NOMO-1 treated with DMSO at 0.1 percent for 48 hours (cell line): ENCODE data around the gene TMEM38B.
"Not testable (repeated sequence)": the region's sequence is repeated elsewhere in the genome, so short reads cannot be mapped to it uniquely, and the experiment has no call there.

Experiments
- DNase-seq: peaks from one replicate; lab custom pipeline; 2025; ENCODE audit not compliant: unreplicated experiment; lab: John Stamatoyannopoulos, UW

The TMEM38B gene

DNA sequence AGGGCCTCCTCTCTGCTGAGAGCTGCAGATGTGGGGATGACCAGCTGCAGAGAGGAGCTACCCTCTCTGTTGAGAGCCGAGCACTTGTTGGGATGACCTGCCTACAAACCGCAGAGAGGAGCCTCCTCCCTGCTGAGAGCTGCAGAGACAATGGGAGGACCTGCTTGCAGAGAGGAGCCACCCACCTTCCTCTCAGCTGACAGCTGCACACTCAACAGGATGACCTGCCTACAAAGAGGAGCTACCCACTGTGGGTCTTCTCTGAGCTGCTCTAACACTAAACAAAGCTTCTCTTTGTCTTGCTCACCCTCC lies 19.6 kb downstream of the TMEM38B start:
- no peak for DNase-seq

DNA sequence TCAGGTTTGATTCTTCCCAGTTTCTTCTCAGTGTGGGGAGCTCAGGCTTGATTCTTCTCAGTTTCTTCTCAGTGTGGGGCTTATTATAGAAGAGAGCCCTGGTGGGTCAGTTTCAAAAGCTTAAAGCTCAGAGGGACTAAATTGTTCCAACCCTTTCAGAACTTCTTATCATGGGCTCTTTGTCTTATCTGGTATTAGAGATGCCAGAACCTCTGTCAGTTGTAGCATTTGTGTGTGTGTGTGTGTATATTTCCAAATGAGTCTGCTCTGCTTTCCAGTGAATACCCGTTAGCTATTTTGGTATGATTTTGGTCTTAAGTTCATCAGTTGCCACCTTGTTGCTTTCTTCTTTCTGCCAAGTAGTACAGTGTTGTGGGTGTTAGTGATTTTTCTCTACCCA lies 21.8 kb downstream of the TMEM38B start:
- DNase-seq, result no peak

DNA sequence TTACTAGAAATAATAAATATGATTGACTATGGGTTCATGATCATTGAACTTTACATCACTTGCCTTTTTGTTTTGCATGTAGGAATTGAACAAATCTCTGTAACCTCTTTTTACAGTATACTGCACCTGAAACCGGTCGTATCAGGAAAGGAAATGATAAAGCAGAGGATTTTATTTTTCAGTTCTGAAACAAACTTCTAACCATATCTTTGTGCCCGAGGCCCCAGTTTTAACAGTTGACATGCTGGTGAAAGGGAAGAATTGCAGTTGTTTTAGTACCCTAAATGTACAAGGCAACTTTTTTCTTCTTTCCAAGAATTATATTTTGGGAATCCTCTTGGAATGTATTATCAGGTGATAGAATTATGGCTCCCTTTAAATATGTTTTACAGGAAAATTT lies 27.8 kb downstream of the TMEM38B start:
- DNase-seq, result no peak

DNA sequence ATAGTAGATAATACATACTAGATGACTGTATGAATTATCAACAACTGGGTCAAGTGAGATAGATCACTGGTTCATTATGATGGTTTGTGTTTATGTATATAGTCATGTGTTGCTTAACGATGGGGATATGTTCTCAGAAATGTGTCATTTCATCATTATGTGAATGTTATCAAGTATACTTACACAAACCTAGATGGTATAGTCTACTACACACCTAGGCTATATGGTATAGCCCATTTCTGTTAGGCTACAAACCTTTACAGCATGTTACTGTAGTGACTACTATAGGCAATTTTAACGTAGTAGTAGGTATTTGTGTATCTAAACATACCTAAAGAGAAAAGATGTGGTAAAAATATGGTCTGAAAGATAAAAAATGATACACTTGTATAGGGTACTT lies 31.0 kb downstream of the TMEM38B start:
- no peak for DNase-seq

DNA sequence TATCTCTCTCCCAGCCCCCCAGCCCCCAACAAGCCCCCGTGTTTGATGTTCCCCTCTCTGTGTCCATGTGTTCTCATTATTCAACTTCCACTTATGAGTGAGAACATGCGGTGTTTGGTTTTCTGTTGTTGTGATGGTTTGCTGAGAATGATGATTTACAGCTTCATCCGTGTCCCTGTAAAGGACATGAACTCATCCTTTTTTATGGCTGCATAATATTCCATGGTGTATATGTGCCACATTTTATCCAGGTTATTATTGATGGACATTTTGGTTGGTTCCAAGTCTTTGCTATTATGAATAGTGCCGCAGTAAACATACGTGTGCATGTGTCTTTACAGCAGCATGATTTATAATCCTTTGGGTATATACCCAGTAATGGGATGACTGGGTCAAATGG lies 33.9 kb downstream of the TMEM38B start:
- not testable (repeated sequence) for DNase-seq

DNA sequence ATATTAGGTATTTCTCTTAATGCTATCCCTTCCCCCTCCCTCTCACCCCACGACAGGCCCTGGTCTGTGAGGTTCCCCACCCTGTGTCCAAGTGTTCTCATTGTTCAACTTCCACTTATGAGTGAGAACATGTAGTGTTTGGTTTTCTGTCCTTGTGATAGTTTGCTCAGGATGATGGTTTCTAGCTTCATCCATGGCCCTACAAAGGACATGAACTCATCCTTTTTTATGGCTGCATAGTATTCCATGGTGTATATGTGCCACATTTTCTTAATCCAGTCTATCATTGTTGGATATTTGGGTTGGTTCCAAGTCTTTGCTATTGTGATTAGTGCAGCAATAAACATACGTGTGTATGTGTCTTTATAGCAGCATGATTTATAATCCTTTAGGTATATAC lies 37.1 kb downstream of the TMEM38B start:
- not testable (repeated sequence) for DNase-seq

DNA sequence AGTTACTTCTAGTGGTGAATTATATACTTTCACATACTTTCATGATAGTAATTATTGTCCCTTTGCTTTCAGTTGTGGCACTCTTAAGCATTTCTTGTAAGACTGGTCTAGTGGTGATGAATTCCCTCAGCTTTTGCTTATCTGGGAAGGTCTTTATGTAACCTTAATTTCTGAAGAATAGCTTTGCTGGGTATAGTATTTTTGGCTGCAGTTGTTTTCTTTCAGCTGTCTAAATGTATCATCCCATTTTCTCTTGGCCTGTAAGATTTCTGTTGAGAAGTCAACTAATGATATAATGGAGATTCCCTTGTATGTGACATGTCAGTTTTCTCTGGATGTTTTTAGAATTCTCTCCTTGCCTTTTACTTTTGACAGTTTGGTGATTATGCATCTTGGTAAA lies 41.0 kb downstream of the TMEM38B start:
- no peak for DNase-seq

DNA sequence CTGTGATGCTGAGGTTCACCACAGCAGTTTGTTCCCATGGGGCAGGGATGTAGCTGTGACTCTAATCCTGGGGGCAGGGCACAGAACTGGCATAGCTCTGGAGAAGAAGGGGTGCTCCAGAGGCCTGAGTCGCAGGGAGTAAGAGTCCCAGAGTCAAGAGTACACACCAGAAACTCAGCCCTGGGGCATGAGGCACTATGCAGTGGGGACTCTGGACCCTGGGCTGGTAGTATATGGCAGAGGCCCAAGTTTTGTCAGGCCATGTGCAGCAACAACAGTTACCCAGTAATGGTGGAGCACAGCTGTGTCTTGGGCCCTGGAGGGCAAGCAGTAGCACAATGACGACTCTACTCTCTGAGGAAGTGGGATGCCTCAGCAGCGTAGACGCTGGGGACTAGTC lies 42.9 kb downstream of the TMEM38B start:
- no peak for DNase-seq

DNA sequence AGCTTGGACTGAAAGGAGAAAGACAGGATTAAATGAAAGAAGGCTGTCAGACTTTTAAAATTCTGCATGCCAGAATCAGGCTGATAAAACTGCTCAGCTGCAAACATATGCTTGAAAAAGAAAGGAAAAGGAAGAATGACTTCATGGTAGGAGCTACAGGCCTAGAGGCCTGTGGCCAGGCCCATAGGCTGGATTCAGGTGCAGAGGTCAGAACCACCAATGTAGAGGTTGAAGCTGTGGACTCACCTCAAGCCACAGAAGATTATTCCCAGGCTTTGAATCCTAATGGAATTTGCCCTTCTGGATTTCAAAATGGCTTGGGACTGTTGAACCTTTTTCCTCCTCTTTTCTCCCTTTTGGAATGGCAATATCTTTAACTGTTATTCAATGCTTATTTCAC lies 47.7 kb downstream of the TMEM38B start:
- DNase-seq, result no peak

DNA sequence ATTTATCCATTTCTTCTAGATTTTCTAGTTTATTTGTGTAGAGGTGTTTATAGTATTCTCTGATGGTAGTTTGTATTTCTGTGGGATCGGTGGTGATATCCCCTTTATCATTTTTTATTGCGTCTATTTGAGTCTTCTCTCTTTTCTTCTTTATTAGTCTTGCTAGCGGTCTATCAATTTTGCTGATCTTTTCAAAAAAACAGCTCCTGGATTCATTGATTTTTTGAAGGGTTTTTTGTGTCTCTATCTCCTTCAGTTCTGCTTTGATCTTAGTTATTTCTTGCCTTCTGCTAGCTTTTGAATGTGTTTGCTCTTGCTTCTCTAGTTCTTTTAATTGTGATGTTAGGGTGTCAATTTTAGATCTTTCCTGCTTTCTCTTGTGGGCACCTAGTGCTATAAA lies 53.0 kb downstream of the TMEM38B start:
- DNase-seq, result not testable (repeated sequence)

DNA sequence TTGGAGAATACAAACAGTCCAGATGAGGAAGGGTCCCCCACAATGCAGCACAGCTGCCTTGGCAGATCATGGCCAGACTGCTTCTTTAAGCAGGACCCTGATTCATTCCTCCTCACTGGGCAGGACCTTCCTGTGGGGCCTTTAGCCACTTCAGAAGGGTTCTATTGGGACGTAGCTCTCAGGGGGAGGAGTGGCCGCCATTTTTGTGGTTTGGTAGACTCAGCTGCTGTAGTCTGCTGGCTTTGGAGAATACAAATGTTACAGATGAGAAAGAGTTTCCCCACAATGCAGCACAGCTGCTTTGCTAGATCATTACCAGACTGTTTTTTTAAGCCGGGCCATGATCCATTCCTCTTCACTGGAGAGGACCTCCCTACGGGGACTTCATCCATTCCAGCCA lies 57.4 kb downstream of the TMEM38B start:
- no peak for DNase-seq

DNA sequence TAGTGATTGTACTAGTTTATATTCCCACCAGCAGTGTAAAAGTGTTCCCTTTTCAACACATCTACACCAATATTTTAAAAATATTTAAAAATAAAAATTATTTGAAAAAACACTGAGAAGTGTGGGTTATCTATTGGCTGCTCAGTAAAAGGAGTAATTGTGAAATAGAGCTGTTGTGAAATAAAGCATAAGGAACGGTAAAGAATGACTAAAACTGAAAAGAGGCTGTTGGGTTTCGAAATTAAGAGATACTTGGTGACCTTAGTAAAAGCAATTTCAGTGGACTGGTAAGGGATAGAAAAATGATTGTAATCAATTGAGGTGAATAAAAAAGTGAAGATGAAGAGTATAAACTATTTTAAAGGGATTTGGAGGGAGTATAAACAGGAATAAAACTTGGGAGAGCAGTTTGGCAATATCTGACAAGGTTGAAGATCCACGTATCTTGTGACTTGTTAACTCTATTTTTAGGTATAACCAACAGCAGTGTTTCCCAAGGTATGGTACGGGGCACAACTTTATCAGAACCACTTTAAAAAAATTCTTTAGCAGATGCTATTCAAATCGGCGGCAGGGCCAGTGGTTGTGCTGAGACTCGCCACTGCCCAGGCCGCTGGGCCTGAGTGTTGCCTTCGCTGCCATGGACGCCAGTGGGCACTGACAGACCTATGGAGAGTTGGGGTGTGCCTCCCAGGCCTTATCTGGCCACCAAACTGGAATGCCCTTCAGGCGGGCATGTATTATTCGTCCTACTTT lies 63.3 kb downstream of the TMEM38B start:
- peak; percentile 77 for DNase-seq

DNA sequence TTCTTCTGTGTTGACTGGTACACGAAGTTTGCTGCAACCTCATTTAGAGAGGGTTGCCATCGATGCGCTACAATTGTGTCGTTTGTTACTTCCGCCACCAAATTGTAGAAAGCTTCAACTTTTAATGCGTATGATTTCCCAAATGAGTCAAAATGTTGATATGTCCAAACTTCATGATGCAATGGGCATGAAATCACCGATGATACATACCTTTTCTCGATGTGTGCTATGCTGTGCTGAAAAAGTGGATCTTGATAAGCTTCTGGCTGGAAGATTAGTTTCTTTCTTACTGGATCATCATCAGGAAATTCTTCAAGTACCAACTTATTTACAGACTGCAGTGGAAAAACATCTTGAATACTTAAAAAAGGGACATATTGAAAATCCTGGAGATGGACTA lies 65.7 kb downstream of the TMEM38B start:
- no peak for DNase-seq

DNA sequence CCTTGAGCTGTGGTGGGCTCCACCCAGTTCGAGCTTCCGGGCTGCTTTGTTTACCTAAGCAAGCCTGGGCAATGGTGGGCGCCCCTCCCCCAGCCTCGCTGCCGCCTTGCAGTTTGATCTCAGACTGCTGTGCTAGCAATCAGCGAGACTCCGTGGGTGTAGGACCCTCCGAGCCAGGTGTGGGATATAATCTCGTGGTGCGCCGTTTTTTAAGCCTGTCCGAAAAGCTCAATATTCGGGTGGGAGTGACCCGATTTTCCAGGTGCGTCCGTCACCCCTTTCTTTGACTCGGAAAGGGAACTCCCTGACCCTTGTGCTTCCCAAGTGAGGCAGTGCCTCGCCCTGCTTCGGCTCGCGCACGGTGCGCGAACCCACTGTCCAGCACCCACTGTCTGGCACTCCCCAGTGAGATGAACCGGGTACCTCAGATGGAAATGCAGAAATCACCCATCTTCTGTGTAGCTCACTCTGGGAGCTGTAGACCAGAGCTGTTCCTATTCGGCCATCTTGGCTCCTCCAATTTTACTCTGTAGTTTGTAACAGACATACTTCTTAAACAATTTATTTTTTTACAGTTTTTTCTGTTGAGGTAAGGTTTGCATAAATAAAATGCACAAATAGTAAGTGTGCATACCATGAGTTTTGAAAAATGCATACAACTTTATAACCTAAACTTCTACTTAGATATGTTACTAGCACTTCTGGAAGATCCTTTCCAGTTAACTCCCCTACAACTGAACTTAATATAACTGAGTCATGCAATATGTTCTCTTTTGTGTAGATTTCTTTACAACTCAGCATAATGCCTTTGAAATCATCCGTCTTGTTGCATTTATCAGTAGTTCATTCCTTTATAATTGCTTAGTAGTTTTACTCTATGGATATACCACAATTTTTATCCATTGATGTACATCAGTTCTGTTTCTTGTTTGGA lies 88.5 kb downstream of the TMEM38B start:
- not testable (repeated sequence) for DNase-seq

DNA sequence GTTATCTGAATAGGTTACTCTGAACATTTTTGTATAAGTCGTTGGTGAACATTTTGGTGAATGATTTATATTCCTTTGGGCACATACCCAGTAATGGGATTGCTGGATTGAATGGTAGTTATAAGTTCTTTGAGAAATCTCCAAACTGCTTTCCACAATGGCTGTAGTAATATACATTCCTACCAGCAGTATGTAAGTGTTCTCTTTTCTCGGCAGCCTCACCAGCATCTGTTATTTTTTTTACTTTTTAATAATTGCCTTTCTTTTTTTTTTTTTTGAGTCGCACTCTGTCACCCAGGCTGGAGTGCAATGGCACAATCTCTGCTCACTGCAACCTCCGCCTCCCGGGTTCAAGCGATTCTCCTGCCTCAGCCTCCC lies 89.1 kb downstream of the TMEM38B start:
- not testable (repeated sequence) for DNase-seq

DNA sequence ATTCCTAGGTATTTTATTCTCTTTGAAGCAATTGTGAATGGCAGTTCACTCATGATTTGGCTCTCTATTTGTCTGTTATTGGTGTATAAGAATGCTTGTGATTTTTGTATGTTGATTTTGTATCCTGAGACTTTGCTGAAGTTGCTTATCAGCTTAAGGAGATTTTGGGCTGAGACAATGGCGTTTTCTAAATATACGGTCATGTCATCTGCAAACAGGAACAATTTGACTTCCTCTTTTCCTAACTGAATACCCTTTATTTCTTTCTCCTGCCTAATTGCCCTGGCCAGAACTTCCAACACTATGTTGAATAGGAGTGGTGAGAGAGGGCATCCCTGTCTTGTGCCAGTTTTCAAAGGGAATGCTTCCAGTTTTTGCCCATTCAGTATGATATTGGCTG lies 92.5 kb downstream of the TMEM38B start:
- DNase-seq, result not testable (repeated sequence)

DNA sequence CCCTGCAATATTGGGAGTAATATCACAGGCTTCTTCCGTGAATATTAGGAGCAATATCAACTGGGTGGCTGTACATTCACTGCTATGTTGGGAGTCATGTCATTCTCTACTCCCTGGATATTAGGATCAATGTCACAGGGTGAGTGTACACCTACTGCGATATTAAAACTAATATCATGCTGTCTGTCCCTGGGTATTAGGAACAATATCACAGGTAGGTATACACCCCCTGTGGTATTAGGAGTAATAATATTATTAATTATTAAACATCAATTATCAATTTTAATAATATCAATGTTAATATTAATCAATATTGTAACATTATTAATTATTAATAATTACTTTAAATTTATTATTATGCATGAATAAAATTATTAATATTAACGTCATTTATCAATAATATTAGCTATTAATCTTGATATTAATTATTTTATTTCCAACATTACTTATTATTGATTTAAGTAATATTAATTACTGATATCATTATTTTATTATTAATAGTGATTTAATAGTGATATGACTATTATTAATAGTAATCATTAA lies 121.9 kb downstream of the TMEM38B start:
- no peak for DNase-seq

DNA sequence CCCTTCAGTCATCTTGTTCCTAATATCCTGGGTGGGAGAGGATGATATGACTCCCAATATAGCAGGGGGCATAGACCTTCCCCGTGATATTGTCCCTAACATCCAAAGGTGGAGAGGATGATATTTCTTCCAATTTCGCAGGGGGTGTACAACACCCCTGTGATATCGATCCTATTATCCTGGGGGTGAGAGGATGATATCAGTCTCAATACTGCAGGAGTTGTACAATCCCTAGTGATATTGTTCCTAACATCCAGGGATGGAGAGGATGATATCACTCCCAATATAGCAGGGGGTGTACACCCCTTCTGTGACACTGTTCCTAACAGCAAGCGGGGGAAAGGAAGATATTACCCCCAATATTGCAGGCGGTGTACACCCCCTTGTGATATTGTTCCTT lies 122.6 kb downstream of the TMEM38B start:
- no peak for DNase-seq

DNA sequence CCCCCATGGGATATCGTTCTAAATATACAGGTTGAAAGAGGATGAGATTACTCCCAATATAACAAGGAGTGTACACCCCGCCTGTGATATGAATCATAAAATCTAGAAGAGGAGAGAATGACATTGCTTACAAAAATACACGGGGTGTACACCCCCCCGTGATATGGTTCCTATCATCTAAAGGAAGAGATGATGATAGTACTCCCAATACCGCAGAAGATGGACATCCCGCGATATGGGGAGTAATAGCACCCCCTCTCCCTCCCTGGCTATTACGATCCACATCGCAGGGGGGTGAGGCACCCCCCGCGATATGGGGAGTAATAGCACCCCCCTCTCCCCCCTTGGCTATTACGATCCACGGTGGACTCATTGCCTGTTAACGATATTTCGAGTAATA lies 124.6 kb downstream of the TMEM38B start:
- no peak for DNase-seq

DNA sequence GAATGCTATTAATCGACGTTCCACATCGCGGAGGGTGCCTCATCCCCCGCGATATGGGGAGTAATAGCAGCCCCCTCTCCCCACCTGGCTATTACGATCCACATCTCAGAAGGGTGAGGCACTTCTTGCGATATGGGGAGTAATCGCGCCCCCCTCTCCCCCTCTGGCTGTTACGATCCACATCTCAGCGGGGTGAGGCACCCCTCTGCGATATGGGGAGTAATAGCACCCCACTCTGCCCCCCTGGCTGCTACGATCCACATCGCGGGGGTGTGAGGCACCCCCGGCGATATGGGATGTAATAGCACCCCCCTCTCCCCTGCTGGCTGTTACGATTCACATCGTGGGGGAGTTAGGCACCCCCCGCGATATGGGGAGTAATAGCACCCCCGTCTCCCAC lies 128.5 kb downstream of the TMEM38B start:
- no peak for DNase-seq
